ACC112 (cell line): Measurements from ENCODE around the gene TCAP.

Experiments used
- H2AFZ ChIP-seq: fragments of 200-600 bp; sonication (generic); one replicate; pipeline ENCODE4 v1.6.0; 2017; ENCODE audit warnings: antibody characterized with exemption, low read length; ENCODE audit not compliant: unreplicated experiment
- H3K27ac ChIP-seq: fragments of 200-600 bp; sonication (generic); 2 replicates; pipeline ENCODE4 v1.5.1; 2014; ENCODE audit warnings: low read depth, mild to moderate bottlenecking, antibody characterized with exemption, low read length, moderate library complexity
- H3K27me3 ChIP-seq: fragments of 200-600 bp; sonication (generic); 2 replicates; pipeline ENCODE4 v1.6.1; 2014; ENCODE audit warnings: mild to moderate bottlenecking, antibody characterized with exemption, low read length, moderate library complexity, mixed read lengths; ENCODE audit not compliant: insufficient read depth
- H3K36me3 ChIP-seq: fragments of 200-600 bp; sonication (generic); 2 replicates; pipeline ENCODE4 v1.6.1; 2016; ENCODE audit warnings: mild to moderate bottlenecking, antibody characterized with exemption, low read length, moderate library complexity, mixed read lengths; ENCODE audit not compliant: insufficient read depth
- H3K4me1 ChIP-seq: fragments of 200-600 bp; sonication (generic); one replicate; pipeline ENCODE4 v1.6.1; 2016; ENCODE audit warnings: low read length, mixed read lengths; ENCODE audit not compliant: insufficient read depth, unreplicated experiment, control insufficient read depth
- H3K4me3 ChIP-seq: fragments of 200-600 bp; sonication (generic); 2 replicates; pipeline ENCODE4 v1.5.1; 2014; ENCODE audit warnings: mild to moderate bottlenecking, low read depth, low read length
- H3K79me2 ChIP-seq: fragments of 200-600 bp; sonication (generic); one replicate; pipeline ENCODE4 v1.6.0; 2016; ENCODE audit warnings: low read length; ENCODE audit not compliant: control insufficient read depth, unreplicated experiment, insufficient read depth

The TCAP gene, protein sequence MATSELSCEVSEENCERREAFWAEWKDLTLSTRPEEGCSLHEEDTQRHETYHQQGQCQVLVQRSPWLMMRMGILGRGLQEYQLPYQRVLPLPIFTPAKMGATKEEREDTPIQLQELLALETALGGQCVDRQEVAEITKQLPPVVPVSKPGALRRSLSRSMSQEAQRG

DNA sequence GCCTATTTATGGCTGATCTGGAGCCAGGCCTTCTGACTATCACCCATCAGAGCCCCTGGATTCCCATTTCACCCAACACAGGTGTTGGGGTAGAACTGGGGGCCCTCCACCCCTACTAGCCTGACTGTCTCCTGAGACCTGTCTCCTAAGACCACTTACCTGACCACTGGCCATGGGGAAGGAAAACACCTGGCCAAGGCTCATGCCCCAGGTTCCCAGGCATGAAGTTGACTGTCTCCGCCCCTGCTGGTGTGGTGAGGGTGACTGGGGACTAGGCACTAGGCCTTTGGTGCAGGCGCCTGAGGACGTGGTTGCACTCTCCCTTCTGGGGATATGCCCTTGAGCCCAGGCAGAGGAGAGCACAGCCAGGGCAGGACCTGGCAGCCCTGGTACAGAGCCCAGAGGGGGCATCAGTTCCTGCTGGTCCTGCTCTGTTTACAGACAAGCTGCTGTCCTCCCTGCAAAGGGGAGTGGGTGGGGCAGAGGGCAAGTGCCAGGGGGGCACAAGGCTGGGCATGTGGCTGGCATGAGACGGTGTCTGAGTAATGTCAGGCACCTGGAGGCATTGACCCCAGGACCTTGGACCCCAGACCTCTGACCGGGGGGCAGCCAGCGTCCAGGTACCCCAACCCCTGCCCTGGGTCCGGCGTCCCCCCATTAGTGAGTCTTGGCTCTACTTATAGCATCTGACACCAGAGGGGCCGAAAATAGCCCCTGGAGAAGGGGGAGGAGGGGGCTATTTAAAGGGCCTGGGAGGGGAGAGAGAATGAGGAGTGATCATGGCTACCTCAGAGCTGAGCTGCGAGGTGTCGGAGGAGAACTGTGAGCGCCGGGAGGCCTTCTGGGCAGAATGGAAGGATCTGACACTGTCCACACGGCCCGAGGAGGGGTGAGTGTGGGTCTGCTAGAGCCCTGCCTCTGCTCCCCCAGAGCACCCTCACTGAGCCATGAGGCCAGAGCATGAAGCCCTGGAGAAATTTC, at the start of gene TCAP:
Gene TCAP (plus strand): TSS at position 769 of the 981 bp plus-strand sequence. CDS start 11 bp downstream, at position 780.
- Histone ChIP-seq H3K27me3 (peaks cover 17% of the 10 kb centered on the region; the same call in 1 of the 2 replicates), H3K4me3 (no peak within 1 kb of the TSS), H3K36me3 (no peaks in the 10 kb centered on the region), H3K27ac (no peak within 1 kb of the TSS), H3K79me2 (no peaks in the 10 kb centered on the region), H3K4me1 (peaks cover 23% of the 10 kb centered on the region), H2AFZ (no peak within 1 kb of the TSS)

DNA sequence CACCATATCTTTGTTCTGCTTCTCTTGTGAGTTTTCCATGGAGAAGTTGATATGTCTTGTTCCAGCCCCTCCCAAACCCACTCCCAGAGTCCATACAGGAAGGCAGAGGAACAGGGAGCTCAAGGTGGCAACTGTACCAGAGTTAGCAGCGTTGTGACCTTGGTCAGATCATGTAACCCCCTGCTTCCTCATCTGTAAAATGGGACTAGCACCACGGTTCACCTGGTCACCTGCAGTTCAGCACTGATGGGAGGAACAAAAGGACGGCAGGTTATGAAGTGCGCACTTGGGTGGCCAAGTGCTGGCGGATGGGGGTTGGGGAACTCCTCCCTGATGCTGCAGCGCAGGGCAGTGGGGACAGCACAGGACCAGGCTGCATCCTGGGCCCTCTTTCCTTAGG, 49.7 kb upstream of the TCAP start:
- no peaks in the 10 kb centered on the region for H3K79me2 ChIP-seq
- peaks cover 5% of the 10 kb centered on the region for H3K27me3 ChIP-seq
- H3K4me1 ChIP-seq = no peaks in the 10 kb centered on the region
- H2AFZ ChIP-seq = no peak overlapping the region
- H3K36me3 ChIP-seq = no peaks in the 10 kb centered on the region
- no peak overlapping the region for H3K27ac ChIP-seq
- no peak overlapping the region for H3K4me3 ChIP-seq

DNA sequence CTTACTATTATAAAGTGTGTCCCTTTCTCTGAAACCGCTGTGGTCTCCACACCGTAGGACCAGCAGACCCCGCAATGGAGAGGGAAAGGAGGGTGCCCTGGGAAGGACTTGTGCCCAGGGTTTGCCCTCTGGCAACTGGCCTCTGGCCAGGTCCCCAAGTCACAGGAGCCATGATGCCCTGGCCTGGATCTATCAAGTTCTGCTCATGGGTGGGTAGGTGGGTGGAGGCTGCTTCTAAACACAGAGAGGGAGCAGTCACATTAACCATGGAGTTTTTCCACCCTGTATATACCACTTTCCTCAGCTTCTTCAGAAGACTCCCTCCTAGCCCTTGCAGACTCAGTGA, 48.1 kb upstream of the TCAP start:
- peak overlapping the region; percentile 77 for H3K4me3 ChIP-seq

DNA sequence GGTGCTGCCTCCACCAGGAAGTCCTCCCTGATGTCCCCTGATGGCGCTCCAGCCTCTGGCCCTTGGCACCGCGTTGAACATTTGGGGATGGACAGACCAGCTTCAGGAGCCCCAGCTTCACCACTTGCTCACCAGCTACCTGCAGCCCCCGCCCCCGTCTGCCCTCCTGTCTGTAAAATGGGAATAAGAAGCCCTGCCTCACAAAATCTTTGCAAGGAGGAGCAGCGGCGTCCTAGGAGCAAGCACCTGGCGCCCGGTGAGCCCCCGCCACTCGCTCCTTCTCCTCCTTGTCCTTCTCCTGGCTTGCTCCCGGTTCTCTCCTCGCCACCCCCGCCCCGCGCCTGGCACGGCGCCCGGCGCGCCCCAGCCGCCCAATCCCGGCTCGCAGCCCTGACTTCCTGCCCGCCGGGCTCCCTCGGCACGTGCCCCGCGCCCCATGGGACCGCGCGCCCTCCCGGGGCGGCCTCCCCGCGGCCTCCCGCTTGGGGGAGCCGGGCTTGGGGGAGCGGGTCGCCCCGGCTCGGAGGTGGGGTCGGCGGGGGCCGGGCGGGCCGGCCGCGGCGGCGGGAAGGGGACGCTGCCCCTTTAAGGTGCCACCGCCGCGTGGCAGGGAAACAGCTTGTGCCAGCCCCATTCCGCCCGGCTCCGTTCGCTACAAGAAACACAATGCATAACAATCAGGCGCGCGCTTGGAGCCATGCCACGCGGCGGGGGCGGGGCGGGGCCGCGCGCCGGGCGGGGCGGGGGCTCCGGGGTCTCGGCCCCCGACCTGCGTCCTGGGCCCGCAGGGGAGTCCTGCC, 47.5 kb upstream of the TCAP start:
- H3K79me2 ChIP-seq = no peaks in the 10 kb centered on the region
- no peaks in the 10 kb centered on the region for H3K36me3 ChIP-seq
- peak overlapping the region; percentile 77 for H3K4me3 ChIP-seq
- H3K27me3 ChIP-seq = peaks cover 15% of the 10 kb centered on the region; the same call in 1 of the 2 replicates
- no peaks in the 10 kb centered on the region for H3K4me1 ChIP-seq
- peak overlapping the region; percentile 57 for H2AFZ ChIP-seq
- H3K27ac ChIP-seq = no peak overlapping the region

More for the DNA sequence above, 48.1 kb upstream of the TCAP start:
- Histone ChIP-seq H2AFZ (no peak overlapping the region), H3K36me3 (no peaks in the 10 kb centered on the region), H3K4me1 (no peaks in the 10 kb centered on the region), H3K27ac (no peak overlapping the region), H3K79me2 (no peaks in the 10 kb centered on the region), H3K27me3 (peaks cover 15% of the 10 kb centered on the region; the same call in 1 of the 2 replicates)

DNA sequence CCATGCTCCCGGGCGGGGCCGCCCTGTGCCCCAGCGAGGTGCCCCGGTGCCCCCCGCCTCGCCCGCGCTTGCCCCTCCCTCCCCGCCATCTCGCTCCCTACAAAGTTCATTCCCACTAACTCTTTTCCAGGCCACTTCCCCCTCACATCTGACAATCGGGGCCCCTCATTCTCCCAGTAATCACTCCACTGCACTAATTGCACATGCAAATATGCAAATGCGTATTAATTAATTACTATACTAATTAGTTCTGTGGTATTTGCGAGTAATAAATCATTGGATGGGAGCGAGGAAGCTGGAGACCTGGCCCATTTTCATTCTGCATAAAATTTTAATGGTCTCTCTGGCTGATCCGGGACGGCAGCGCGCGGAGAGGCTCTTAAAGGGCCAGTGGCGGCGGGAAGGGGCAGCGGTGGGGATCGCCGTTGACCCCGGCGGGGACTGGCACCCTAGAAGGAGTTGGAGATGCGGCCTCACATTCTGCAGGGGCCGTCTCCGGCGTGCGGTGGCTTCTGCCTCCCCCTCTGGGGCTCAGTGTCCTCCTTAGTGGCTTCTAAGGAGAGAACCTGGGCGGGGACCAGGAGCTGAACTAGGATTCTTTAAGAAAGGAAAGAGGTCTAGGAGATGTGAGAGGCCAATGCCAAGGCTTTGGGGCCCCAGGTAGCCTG, 46.8 kb upstream of the TCAP start:
- H2AFZ ChIP-seq = peak overlapping the region; percentile 57
- H3K27me3 ChIP-seq = peaks cover 15% of the 10 kb centered on the region; the same call in 1 of the 2 replicates
- no peak overlapping the region for H3K27ac ChIP-seq

DNA sequence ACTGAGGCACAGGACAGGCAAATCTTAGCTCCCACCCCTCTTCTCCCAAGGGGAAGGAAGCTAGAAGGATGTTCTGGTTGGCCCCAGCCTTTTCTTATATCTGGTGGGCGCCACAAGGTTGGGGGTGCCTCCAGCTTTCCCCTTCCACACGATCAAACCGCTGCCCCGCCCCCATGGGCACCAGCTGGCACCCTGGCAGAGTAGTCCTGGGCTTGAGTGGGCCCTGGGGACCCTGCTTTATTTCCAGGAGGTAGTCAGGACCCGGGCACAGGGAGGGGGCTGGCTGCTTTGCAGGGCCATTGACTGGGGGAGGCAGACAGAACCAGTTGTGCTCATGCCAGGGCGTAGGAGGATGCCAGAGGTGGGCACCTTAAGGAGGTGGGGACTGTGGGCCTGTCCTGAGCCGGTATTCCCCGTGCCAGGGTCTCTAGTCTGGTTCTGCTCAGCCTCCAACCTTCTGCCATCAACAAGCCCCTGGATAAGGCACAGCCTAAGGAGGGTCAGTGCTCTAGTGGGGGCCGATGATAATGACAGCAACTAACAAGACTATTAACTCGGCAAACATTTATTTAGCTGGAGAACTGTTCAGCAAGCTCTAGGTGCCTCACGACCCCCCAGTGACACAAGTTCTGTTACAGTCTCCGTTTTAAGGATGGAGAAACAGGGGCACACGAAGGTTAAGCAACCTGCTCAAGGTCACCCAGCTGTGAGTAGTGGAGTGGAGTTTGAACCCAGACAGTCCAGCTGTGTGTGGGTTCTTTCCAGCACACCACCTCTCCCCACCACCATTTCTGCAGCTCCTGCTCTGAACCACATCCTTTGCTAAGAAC, 46.0 kb upstream of the TCAP start:
- H3K4me1 ChIP-seq = no peaks in the 10 kb centered on the region

More for the DNA sequence above, 46.8 kb upstream of the TCAP start:
- H3K79me2 ChIP-seq = no peaks in the 10 kb centered on the region
- H3K36me3 ChIP-seq = no peaks in the 10 kb centered on the region
- no peaks in the 10 kb centered on the region for H3K4me1 ChIP-seq
- peak overlapping the region; percentile 77 for H3K4me3 ChIP-seq

DNA sequence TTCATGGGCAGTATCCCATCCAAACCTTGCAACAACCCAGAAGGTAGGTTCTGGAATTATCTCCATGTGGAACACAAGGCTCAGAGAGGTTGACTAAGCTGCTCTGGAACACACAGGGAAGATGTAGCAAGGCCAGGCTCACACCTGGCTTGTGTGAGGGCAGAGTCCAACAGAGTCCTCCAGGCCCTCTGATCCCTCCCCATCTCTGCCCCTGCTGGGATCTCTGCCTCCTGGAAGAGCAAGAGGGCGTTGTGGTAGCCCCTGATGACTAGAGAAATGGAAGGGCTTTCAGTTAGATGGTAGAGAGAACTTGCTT, 45.4 kb upstream of the TCAP start:
- no peaks in the 10 kb centered on the region for H3K4me1 ChIP-seq
- H3K36me3 ChIP-seq = no peaks in the 10 kb centered on the region
- no peak overlapping the region for H2AFZ ChIP-seq
- no peak overlapping the region for H3K27ac ChIP-seq
- no peaks in the 10 kb centered on the region for H3K79me2 ChIP-seq
- no peak overlapping the region for H3K4me3 ChIP-seq
- peaks cover 15% of the 10 kb centered on the region for H3K27me3 ChIP-seq

More for the DNA sequence above, 46.0 kb upstream of the TCAP start:
- H3K27me3 ChIP-seq = peaks cover 15% of the 10 kb centered on the region; the same call in 1 of the 2 replicates
- peak overlapping the region; percentile 77 for H3K4me3 ChIP-seq
- no peak overlapping the region for H3K27ac ChIP-seq
- H3K79me2 ChIP-seq = no peaks in the 10 kb centered on the region
- no peaks in the 10 kb centered on the region for H3K36me3 ChIP-seq
- peak overlapping the region; percentile 57 for H2AFZ ChIP-seq

DNA sequence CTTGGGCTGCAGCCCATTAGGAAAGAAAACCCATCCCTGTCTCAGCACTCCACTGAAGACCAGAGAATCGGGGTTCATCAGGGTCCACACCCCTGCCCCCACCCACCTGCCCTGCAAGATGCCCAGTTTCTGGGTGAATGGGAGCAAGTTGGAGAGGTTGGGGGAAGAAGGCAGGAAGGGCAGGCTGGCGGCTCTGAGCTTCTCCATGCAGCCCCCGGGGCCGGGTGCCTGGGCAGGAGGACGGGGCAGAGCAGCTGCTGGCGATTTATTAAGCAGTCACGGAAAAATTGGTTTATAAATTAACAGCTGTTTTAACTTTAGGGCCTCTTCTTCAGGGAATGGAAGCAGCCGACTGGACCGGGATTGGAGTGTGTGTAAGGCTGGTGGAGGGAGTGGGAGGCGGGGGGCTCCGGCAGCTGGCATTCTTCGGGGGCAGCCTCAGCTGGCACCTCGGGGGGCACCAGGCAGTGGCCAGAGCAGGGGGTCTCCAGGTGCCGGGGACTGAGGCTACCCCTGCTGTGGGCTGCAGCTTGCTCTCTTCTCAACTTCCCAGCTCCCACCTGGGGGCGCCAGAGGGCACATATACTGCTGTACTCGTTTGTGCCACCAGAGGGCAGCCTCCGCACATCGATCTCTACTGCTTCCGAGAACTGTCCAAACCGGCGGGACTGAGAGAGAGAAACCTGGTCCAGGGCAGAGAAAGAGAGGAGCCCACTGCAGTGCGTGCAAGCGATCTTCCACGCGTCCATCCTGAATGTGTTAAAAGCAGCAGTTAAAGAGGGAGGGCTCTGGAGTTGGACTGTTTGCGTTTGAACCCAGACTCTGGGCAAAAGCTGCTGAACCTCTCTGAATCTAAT, 43.4 kb upstream of the TCAP start:
- H3K4me3 ChIP-seq = peak overlapping the region; percentile 55
- H2AFZ ChIP-seq = no peak overlapping the region
- peaks cover 28% of the 10 kb centered on the region for H3K27me3 ChIP-seq
- H3K4me1 ChIP-seq = peaks cover 5% of the 10 kb centered on the region
- H3K27ac ChIP-seq = no peak overlapping the region
- H3K36me3 ChIP-seq = no peaks in the 10 kb centered on the region
- no peaks in the 10 kb centered on the region for H3K79me2 ChIP-seq

DNA sequence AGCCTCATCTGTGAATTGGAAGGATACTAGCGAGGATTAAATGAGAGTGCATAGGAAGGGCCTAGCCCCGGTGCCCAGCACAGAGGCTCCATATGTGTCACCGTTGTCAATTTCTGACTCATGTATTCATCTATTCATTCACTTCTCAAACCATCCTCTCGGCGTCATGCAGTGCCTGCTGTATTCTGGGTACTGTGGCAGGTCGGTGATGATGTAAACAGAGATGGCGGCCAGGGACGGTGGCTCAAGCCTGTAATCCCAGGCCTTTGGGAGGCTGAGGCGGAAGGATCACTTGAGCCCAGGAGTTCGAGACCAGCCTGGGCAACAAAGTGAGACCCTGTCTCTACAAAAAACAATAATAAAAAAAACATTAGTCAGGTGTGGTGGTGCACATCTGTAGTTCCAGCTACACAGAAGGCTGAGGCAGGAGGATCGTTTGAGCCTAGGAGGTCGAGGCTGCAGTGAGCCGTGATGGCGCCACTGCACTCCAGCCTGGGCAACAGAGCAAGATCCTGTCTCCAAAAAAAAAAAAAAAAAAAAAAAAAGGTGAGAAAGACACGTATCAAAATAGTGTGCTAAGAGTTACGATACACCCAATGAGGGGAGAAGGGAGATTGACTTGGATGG, 42.7 kb upstream of the TCAP start:
- H3K27me3 ChIP-seq = peaks cover 31% of the 10 kb centered on the region
- peak overlapping the region; percentile 55 for H3K4me3 ChIP-seq
- no peaks in the 10 kb centered on the region for H3K36me3 ChIP-seq
- no peak overlapping the region for H3K27ac ChIP-seq
- peaks cover 7% of the 10 kb centered on the region for H3K4me1 ChIP-seq
- H3K79me2 ChIP-seq = no peaks in the 10 kb centered on the region
- H2AFZ ChIP-seq = no peak overlapping the region
